ENCODE measurements around the gene TPGS2.

- TF ChIP-seq POLR2A (IDR thresholded peaks at IDR 0.05; ENCODE audit: low read length) (no peak), SMC3 (IDR thresholded peaks at IDR 0.05) (no peak), HDAC2 (IDR thresholded peaks at IDR 0.05) (no peak), ESRRA (IDR thresholded peaks at IDR 0.05; ENCODE audit: borderline replicate concordance, low read length) (no peak), ZC3H11A (IDR thresholded peaks at IDR 0.05) (no peak), JUNB (IDR thresholded peaks at IDR 0.05) (no peak), PHF8 (IDR thresholded peaks at IDR 0.05; ENCODE audit: borderline replicate concordance, low read depth) (no peak), RNF2 (IDR thresholded peaks at IDR 0.05; ENCODE audit: borderline replicate concordance, low read depth) (no peak), MAZ (IDR thresholded peaks at IDR 0.05; ENCODE audit: borderline replicate concordance, low read depth, low read length) (no peak), NR3C1 (IDR thresholded peaks at IDR 0.05) (no peak)
- TF ChIP-seq, protein P1, sequence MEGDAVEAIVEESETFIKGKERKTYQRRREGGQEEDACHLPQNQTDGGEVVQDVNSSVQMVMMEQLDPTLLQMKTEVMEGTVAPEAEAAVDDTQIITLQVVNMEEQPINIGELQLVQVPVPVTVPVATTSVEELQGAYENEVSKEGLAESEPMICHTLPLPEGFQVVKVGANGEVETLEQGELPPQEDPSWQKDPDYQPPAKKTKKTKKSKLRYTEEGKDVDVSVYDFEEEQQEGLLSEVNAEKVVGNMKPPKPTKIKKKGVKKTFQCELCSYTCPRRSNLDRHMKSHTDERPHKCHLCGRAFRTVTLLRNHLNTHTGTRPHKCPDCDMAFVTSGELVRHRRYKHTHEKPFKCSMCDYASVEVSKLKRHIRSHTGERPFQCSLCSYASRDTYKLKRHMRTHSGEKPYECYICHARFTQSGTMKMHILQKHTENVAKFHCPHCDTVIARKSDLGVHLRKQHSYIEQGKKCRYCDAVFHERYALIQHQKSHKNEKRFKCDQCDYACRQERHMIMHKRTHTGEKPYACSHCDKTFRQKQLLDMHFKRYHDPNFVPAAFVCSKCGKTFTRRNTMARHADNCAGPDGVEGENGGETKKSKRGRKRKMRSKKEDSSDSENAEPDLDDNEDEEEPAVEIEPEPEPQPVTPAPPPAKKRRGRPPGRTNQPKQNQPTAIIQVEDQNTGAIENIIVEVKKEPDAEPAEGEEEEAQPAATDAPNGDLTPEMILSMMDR (IDR thresholded peaks at IDR 0.05): no peak
- TF ChIP-seq, protein P2, sequence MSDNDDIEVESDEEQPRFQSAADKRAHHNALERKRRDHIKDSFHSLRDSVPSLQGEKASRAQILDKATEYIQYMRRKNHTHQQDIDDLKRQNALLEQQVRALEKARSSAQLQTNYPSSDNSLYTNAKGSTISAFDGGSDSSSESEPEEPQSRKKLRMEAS (IDR thresholded peaks at IDR 0.05): no peak
These were observed 11.8 kb downstream of the TPGS2 start for GRCh38 chr18:36817039-36817438.

All from A549 (cell line).